GM08714 (cell line): Measurements from ENCODE around the gene TEDC2.

ENCODE experiments used
- H3K4me3 ChIP-seq: fragments of 200-500 bp; sonication (Bioruptor generic); 2 replicates; pipeline ENCODE4 v1.5.1; 2014; ENCODE audit warnings: mild to moderate bottlenecking, low read length, inconsistent platforms
- ZNF274 ChIP-seq: IDR thresholded peaks from 2 replicates; pipeline ENCODE4 v1.6.1; 2012; ENCODE audit warnings: mild to moderate bottlenecking, low read depth, low read length

TEDC2 gene

DNA sequence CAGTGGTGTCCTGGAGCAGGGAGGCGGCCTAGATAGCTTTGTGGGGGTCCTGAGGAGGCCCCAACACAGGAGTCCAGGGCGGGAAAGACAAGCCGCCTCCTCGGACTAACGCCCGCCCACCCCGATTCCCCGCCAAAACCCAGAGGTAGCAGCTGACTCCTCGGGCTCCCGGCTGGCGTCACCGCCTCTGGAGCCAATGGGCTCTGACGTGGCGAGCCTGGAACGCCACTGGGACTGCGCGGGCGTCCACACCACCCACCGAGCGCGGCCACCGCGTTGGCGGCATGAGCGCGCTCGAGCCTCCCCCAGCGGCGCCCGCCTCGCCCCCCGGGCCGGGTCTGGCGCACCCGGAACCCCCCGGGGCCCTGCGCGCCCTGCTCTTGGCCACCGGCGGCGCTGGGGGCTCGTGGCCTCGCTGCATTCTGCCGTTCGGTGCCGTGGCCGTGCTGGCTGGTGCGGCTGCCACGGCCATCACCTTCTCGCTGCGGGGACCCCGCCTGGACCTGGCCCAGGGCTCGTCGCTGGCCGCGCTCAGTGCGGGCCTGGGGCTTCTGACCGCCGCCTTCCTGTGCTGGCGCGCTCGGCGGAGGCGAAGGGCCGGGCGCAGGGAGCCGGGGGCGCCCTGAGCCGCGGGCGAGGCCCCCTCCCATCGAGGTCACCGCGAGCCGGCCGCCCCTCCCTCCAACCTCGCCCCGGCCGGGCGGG is 7.8 kb downstream of the TEDC2 start:
- no peak for TF ChIP-seq ZNF274
- H3K4me3 ChIP-seq, result peak overlapping the region; percentile 37; the same call in 1 of the 2 replicates

DNA sequence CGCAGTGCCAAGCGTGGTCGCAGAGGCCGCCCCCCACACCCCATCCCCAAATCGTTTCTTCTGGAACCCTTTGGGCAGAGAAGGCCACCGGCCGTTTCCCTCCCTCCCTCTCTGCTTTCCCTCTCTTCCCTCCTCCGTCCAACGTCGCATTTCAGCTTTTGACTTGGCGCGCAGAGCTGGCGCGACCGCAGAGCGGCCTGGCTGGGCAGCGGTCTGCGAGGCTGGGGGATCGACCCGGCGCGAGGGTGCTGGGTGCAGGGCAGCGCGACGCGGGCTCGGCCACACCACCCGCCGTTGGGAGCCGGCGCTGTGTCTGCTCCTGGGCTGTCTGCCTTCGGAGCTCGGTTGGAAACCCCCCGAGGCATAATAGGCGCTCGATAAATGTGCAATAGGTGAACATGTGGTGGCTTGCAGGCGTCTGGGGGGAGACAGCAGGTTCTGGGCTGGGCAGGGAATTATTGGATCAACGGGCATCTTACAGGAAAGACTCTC is 8.4 kb downstream of the TEDC2 start:
- TF ChIP-seq ZNF274, result no peak
- peak overlapping the region; percentile 37; the same call in 1 of the 2 replicates for H3K4me3 ChIP-seq

DNA sequence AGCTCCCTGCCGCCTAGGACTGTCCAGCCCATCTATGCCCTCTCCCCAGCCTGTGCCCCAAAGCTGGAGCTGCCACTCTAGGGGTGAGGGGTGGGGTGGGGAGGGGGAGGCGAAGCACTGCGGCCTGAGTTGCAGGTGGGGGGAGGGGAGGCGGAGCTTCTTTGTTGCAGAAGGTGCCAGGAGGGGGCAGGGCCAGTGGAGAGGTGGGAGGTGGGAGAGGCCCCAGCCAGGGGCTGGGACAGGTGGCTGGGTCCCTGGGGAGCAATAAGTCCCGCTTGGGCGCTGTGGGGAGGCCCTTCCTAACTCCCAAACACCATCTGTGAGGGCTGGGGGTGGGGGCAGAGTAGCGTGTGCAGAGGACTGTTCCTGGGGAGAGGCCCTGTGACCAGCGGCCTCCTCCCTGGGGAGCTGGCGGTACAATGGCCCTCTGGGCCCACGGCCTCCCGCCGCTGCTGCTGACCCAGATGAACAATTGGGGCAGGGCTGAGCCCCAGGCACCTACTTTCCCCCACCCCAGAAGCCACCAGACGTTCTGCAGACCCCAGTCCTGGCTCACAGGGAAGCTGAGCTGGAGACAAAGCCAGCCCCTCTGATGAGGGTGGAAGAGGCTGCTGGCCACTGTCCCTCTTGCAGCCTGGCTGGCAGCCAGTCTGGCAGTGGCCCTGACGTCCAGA is 9.0 kb downstream of the TEDC2 start:
- TF ChIP-seq ZNF274, result no peak
- peak overlapping the region; percentile 37; the same call in 1 of the 2 replicates for H3K4me3 ChIP-seq

DNA sequence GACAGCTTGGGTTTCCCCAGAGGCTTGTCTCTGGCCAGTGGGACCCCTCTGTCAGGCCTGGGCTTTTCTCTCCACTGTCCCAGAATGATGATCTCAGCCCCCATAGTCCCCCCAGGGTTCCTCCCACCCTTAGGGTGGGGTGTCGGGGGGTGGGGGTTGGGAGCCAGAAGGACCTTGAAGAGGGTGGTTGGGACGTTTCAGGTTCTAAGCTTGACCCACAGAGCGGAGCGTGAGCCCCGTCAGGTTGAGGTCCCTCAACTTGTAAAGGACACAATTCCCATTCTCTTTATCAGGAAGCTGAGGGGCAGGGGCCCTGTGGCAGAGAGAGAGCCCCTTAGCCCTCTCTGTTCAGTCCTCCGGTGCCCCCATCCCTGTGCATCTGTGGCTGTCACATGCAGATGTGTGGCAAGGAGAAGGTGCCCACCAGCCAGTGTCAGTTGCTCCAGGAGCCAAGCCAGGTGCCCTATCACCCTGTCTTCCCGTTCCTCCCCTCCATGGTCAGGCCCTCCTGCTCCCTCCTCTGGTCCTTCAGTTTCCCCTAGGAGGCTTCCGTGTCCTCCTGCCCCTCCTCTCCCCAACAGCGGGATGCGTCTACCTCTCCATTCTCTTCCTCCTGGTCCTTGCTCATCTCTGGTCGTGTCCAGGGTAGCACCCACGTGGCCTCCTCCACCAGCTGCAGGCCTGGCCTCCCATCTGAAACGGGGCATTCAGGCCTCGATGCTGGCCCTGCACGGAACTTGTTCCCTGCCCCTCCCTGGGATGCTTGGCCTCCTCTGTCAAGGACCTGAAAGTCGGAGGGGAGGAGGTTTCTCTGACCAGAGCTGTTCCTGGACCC is 9.7 kb downstream of the TEDC2 start:
- no peak overlapping the region; the same call in 1 of the 2 replicates for H3K4me3 ChIP-seq

DNA sequence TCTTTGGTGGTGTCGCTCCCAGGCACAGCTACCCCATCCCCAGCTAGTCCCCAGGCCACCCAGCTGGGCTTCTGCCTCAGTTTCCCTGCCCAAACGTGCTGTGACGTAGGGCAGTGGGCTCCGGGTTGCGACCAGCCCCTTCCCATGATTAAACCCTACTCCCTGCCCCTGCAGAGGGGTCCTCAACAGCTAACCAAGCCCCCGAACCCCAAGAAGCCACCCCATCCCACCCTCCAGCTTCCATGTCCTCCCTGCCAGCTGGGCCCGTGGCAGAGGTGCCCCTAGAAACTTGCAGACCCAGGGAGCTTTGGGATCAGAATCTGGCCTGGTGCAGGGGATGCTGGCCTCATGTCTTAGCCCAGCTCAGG is 10.3 kb downstream of the TEDC2 start:
- TF ChIP-seq ZNF274, result no peak
- H3K4me3 ChIP-seq, result no peak overlapping the region

More for the DNA sequence above, 9.7 kb downstream of the TEDC2 start:
- TF ChIP-seq ZNF274, result no peak

DNA sequence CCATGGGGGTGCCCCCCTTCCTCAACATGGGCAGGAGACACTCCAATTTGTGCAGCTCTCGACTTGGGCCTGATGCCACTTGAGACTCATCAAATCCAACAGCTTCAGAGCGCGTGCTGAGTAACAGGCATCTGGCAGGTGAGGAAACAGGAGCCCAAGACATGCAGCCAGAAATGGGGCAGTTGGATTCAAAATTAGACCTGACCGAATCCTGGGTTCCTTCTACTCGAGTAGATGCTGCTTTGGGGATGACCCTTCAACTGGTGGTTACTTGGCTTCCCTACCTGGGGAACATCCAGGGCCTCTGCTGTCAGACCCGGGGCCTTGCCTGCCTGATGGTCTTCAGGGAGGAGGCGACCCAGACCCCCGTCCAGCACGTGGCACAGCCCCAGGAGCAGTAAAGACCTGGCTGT is 10.7 kb downstream of the TEDC2 start:
- H3K4me3 ChIP-seq, result no peak overlapping the region
- TF ChIP-seq ZNF274, result no peak

DNA sequence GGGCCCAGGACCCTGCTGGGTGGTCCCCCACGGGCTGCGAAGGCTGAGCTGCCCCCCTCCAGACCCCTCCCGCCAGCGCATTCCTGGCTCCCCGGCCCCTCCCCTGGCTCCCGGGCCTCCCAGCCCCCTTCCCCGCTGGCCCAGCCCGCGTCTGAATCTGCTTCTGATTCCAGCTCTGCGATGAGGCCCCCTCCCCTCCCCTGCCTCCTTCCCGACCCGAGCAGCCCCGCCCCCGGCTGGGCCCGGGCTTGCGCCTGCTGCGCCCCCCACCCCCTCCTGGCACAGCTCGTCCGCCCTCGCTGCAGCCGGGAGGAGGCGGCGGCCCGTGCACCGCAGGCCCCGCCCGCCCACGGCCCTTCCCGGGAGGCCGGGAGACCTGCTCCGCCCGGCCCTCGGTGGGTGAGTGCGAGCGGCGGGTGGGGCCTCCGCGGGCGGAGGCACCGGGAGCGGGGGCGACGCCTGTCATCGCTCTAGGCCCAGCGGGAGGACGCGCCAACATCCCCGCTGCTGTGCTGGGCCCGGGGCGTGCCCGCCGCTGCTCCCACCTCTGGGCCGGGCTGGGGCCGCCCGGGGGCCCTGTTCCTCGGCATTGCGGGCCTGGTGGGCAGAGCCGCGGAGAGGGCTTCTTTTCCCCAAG is 11.2 kb downstream of the TEDC2 start, which contains the start of gene NTN3:
TSS of gene NTN3 (plus strand) at position 282 of the 637 bp plus-strand sequence. CDS start 405 bp downstream, outside the sequence.
- no peak within 1 kb of the TSS for H3K4me3 ChIP-seq

DNA sequence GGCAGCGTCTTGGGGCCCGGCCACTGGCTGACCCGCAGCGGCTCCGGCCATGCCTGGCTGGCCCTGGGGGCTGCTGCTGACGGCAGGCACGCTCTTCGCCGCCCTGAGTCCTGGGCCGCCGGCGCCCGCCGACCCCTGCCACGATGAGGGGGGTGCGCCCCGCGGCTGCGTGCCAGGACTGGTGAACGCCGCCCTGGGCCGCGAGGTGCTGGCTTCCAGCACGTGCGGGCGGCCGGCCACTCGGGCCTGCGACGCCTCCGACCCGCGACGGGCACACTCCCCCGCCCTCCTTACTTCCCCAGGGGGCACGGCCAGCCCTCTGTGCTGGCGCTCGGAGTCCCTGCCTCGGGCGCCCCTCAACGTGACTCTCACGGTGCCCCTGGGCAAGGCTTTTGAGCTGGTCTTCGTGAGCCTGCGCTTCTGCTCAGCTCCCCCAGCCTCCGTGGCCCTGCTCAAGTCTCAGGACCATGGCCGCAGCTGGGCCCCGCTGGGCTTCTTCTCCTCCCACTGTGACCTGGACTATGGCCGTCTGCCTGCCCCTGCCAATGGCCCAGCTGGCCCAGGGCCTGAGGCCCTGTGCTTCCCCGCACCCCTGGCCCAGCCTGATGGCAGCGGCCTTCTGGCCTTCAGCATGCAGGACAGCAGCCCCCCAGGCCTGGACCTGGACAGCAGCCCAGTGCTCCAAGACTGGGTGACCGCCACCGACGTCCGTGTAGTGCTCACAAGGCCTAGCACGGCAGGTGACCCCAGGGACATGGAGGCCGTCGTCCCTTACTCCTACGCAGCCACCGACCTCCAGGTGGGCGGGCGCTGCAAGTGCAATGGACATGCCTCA is 12.0 kb downstream of the TEDC2 start:
- no peak overlapping the region for H3K4me3 ChIP-seq

More for the DNA sequence above, 11.2 kb downstream of the TEDC2 start, which contains the start of gene NTN3:
- no peak for TF ChIP-seq ZNF274

DNA sequence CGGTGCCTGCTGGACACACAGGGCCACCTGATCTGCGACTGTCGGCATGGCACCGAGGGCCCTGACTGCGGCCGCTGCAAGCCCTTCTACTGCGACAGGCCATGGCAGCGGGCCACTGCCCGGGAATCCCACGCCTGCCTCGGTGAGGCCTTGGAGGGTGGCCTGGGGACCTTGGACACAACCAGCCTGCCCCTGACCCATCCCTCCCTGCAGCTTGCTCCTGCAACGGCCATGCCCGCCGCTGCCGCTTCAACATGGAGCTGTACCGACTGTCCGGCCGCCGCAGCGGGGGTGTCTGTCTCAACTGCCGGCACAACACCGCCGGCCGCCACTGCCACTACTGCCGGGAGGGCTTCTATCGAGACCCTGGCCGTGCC is 12.6 kb downstream of the TEDC2 start:
- no peak overlapping the region for H3K4me3 ChIP-seq
- no peak for TF ChIP-seq ZNF274

More for the DNA sequence above, 12.0 kb downstream of the TEDC2 start:
- TF ChIP-seq ZNF274, result no peak

DNA sequence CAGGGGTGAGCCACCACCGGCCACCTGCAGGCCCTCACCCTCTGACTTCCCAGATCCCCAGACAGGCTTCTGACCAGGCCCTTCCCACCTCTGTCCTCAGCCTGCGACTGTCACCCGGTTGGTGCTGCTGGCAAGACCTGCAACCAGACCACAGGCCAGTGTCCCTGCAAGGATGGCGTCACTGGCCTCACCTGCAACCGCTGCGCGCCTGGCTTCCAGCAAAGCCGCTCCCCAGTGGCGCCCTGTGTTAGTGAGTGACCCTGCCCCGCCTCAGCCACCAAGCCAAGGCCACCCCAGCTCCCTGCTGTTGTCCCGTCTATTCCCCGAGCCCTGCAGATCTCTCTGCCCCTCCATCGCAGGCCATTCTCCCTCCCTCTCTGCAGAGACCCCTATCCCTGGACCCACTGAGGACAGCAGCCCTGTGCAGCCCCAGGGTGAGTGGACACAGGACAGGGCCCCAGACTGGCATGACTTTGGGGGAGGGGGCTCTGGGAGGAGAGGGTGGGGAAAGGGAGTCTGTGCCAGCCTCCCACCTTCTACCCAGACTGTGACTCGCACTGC is 13.1 kb downstream of the TEDC2 start:
- H3K4me3 ChIP-seq, result no peak overlapping the region
- no peak for TF ChIP-seq ZNF274

DNA sequence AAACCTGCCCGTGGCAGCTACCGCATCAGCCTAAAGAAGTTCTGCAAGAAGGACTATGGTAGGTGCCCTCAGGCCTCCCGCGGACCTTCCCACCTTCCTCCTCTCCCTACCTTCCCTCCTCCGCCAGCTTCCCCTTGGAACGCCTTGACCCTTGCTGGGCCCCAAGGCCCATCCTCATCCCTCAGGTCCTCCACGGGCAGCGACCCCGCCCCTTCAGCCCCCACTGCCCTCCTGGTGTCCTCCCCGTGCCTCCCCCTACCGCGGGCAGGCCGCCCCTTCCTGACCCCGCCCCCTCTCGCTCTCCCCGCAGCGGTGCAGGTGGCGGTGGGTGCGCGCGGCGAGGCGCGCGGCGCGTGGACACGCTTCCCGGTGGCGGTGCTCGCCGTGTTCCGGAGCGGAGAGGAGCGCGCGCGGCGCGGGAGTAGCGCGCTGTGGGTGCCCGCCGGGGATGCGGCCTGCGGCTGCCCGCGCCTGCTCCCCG is 13.6 kb downstream of the TEDC2 start:
- H3K4me3 ChIP-seq, result peak overlapping the region; percentile 11; the same call in 1 of the 2 replicates
- TF ChIP-seq ZNF274, result no peak
